Measurements from ENCODE around the gene ACAP1. TPM values are rescaled to one million over a fixed set of nuclear protein-coding genes. Genes with fewer than 3 reads are reported as not detected.
"Not testable (repeated sequence)": the region's sequence is repeated elsewhere in the genome, so short reads cannot be mapped to it uniquely, and the experiment has no call there.

Gene ACAP1
- total RNA-seq, 1 experiment from 2014 or later, result 8.8 TPM

- H3K27me3 ChIP-seq (ENCODE audit: insufficient read depth, low read length); H3K4me1 ChIP-seq (ENCODE audit: control insufficient read depth in 1 of 2, insufficient read depth in 2 of 2, low read length in 2 of 2); H4K20me1 ChIP-seq (ENCODE audit: insufficient read depth); intact Hi-C loops (cut with micrococcal nuclease); BruUV-seq (replicated peaks); CTCF ChIA-PET; DNase-seq (ENCODE audit: low read depth, low spot score); H3K9me3 ChIP-seq (ENCODE audit: control insufficient read depth in 1 of 2, insufficient read depth in 1 of 2, low read depth in 1 of 2, low read length in 2 of 2); H3K27ac ChIP-seq (ENCODE audit: low read depth, low read length); H3K9ac ChIP-seq (ENCODE audit: low read length); RAD21 ChIA-PET (ENCODE audit: low non-redundant PET in 1 of 2, low total read pairs in 2 of 2, uncharacterized antibody in 2 of 2, unreplicated experiment in 2 of 2); H3K4me2 ChIP-seq (ENCODE audit: low read length); ATAC-seq; H3K36me3 ChIP-seq (ENCODE audit: control insufficient read depth in 1 of 2, insufficient read depth in 2 of 2, low read length in 2 of 2); H3K4me3 ChIP-seq (replicated peaks in 1 of 2; ENCODE audit: low read depth in 1 of 2, low read length in 2 of 2); H3K9me2 ChIP-seq (ENCODE audit: insufficient read depth); H3K79me2 ChIP-seq (ENCODE audit: insufficient read depth, low read length); H2AFZ ChIP-seq (ENCODE audit: low read depth, low read length, poor library complexity, severe bottlenecking): not testable (repeated sequence)
- POLR2A ChIA-PET, result interaction anchor here (0.9 kb wide), 2 partner anchors 23 to 68 kb away, joined by 3 read pairs; partner anchors contain the start of gene TMEM256
Measured at GRCh38 chr17:7335765-7336164, 564 bp upstream of the ACAP1 start.

DNA sequence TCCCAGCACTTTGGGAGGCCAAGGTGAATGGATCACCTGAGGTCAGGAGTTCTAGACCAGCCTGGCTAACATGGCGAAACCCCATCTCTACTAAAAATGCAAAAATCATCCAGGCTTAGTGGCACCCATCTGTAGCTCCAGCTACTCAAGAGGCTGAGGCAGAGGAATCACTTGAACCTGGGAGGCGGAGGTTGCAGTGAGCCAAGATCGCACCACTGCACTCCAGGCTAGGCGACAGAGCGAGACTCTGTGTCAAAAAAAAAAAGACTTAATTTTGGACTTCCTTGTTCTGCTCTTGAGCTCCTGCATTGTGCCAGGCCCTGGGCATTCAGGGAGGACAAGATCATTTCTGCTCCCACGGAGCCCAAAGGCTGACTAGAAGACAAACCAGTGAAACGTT lies 1.3 kb downstream of the ACAP1 start:
- intact Hi-C loops (cut with micrococcal nuclease); H3K79me2 ChIP-seq (ENCODE audit: insufficient read depth, low read length); H2AFZ ChIP-seq (ENCODE audit: low read depth, low read length, poor library complexity, severe bottlenecking); DNase-seq (ENCODE audit: low read depth, low spot score); RAD21 ChIA-PET (ENCODE audit: low non-redundant PET in 1 of 2, low total read pairs in 2 of 2, uncharacterized antibody in 2 of 2, unreplicated experiment in 2 of 2); H3K27me3 ChIP-seq (ENCODE audit: insufficient read depth, low read length); H3K9ac ChIP-seq (ENCODE audit: low read length); H3K9me2 ChIP-seq (ENCODE audit: insufficient read depth); POLR2A ChIA-PET; BruUV-seq (replicated peaks); H3K4me1 ChIP-seq (ENCODE audit: control insufficient read depth in 1 of 2, insufficient read depth in 2 of 2, low read length in 2 of 2); H3K27ac ChIP-seq (ENCODE audit: low read depth, low read length); ATAC-seq; H3K4me2 ChIP-seq (ENCODE audit: low read length); H4K20me1 ChIP-seq (ENCODE audit: insufficient read depth); H3K9me3 ChIP-seq (ENCODE audit: control insufficient read depth in 1 of 2, insufficient read depth in 1 of 2, low read depth in 1 of 2, low read length in 2 of 2); H3K4me3 ChIP-seq (replicated peaks in 1 of 2; ENCODE audit: low read depth in 1 of 2, low read length in 2 of 2); H3K36me3 ChIP-seq (ENCODE audit: control insufficient read depth in 1 of 2, insufficient read depth in 2 of 2, low read length in 2 of 2); CTCF ChIA-PET: not testable (repeated sequence)

DNA sequence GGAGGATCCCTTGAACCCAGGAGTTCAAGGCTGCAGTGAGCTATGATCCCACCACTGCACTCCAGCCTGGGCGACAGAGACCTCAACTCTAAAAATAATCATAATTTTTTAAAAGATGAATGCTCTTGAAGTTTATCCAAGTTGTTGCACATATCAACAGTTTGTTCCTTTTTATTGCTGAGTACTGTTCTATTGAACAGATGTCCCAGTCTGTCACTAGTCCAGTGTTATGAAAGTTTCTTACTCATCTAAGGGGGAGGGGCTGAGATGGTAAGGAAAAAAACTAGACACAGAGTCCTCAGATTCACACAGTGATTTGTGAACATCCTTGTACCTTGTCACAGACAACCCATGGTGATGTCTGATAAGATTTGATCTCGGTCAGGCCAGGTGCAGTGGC lies 3.9 kb downstream of the ACAP1 start:
- Histone ChIP-seq H3K79me2 (ENCODE audit: insufficient read depth, low read length) (no peaks in the 10 kb centered on the region), H3K36me3 (ENCODE audit: control insufficient read depth in 1 of 2, insufficient read depth in 2 of 2, low read length in 2 of 2) (no peaks in the 10 kb centered on the region), H3K9me2 (ENCODE audit: insufficient read depth) (no peaks in the 10 kb centered on the region), H3K27me3 (ENCODE audit: insufficient read depth, low read length) (no peaks in the 10 kb centered on the region), H3K9me3 (ENCODE audit: control insufficient read depth in 1 of 2, insufficient read depth in 1 of 2, low read depth in 1 of 2, low read length in 2 of 2) (no peaks in the 10 kb centered on the region), H3K27ac (ENCODE audit: low read depth, low read length) (no peak overlapping the region), H4K20me1 (ENCODE audit: insufficient read depth) (no peaks in the 10 kb centered on the region), H2AFZ (ENCODE audit: low read depth, low read length, poor library complexity, severe bottlenecking) (no peak overlapping the region), H3K4me1 (ENCODE audit: control insufficient read depth in 1 of 2, insufficient read depth in 2 of 2, low read length in 2 of 2) (peaks cover 0 to 5% of the 10 kb centered on the region in 2 experiments; a peak in 2 of 4 replicates), H3K4me3 (replicated peaks in 1 of 2; ENCODE audit: low read depth in 1 of 2, low read length in 2 of 2) (no peak overlapping the region), H3K4me2 (ENCODE audit: low read length) (no peak overlapping the region), H3K9ac (ENCODE audit: low read length) (no peak overlapping the region)
- no peak for ATAC-seq
- ChIA-PET CTCF (no interaction called here), RAD21 (ENCODE audit: low non-redundant PET in 1 of 2, low total read pairs in 2 of 2, uncharacterized antibody in 2 of 2, unreplicated experiment in 2 of 2) (no interaction called here), POLR2A (no interaction called here)
- no peak for DNase-seq (ENCODE audit: low read depth, low spot score)
- intact Hi-C loops (cut with micrococcal nuclease), result no loop called here
- no TSS peak for BruUV-seq (replicated peaks)
- no peak for TF ChIP-seq ZBTB33 (IDR thresholded peaks at IDR 0.05; ENCODE audit: extremely low read depth, insufficient replicate concordance, low read length)
- TF ChIP-seq POLR2A (IDR thresholded peaks at IDR 0.05; ENCODE audit: borderline replicate concordance, extremely low read depth, insufficient read depth, insufficient read length), result no peak
- TF ChIP-seq CEBPB (IDR thresholded peaks at IDR 0.05; ENCODE audit: low read depth), result no peak
- TF ChIP-seq ATF3 (IDR thresholded peaks at IDR 0.05), result no peak
- TF ChIP-seq ZFX (IDR thresholded peaks at IDR 0.05), result no peak
- no peak for TF ChIP-seq SRF (IDR thresholded peaks at IDR 0.05; ENCODE audit: low read depth)
- no peak for TF ChIP-seq SP1 (IDR thresholded peaks at IDR 0.05; ENCODE audit: low read depth)
- TF ChIP-seq EGR1 (IDR thresholded peaks at IDR 0.05; ENCODE audit: low read depth), result no peak
- TF ChIP-seq RAD21 (IDR thresholded peaks at IDR 0.05; ENCODE audit: low read depth), result no peak
- TF ChIP-seq ZNF274 (IDR thresholded peaks at IDR 0.05; ENCODE audit: low read depth, low read length), result no peak
- no peak for TF ChIP-seq SIN3A (IDR thresholded peaks at IDR 0.05; ENCODE audit: low read depth)
- TF ChIP-seq, protein P1, sequence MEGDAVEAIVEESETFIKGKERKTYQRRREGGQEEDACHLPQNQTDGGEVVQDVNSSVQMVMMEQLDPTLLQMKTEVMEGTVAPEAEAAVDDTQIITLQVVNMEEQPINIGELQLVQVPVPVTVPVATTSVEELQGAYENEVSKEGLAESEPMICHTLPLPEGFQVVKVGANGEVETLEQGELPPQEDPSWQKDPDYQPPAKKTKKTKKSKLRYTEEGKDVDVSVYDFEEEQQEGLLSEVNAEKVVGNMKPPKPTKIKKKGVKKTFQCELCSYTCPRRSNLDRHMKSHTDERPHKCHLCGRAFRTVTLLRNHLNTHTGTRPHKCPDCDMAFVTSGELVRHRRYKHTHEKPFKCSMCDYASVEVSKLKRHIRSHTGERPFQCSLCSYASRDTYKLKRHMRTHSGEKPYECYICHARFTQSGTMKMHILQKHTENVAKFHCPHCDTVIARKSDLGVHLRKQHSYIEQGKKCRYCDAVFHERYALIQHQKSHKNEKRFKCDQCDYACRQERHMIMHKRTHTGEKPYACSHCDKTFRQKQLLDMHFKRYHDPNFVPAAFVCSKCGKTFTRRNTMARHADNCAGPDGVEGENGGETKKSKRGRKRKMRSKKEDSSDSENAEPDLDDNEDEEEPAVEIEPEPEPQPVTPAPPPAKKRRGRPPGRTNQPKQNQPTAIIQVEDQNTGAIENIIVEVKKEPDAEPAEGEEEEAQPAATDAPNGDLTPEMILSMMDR (IDR thresholded peaks at IDR 0.05 in 2 of 3, conservative IDR thresholded peaks at IDR 0.05 in 1 of 3; ENCODE audit: borderline replicate concordance in 1 of 3, insufficient read depth in 1 of 3, low read depth in 2 of 3, low read length in 2 of 3), result no peak

All from HCT116 (cell line).